K562 (cell line): Measurements from ENCODE around the gene AFAP1. TPM values are rescaled to one million over a fixed set of nuclear protein-coding genes. Genes with fewer than 3 reads are reported as not detected.

Experiments
- ATAC-seq: fragments of 200-7000 bp; cut with Tn5 transposase; 3 replicates; pipeline ENCODE4 v1.9.1; 2020; ENCODE audit warnings: moderate library complexity
- BruUV-seq: library from RNA; stranded (reverse); fragments of 400-500 nt; replicated peaks from 2 replicates; lab custom pipeline; 2021; lab: Mats Ljungman, UMichigan
- CTCF ChIA-PET: fragments of 300-600 bp; formaldehyde crosslinking; extraction: SDS; loops from one replicate; lab custom pipeline; 2021; ENCODE audit warnings: low intra/inter-chr PET ratio; lab: Yijun Ruan, JAX
- POLR2A ChIA-PET: fragments of 300-600, 350-650 bp; sonication (Branson Sonifier 250); formaldehyde crosslinking; extraction: SDS; loops from one replicate; lab custom pipeline; 2021; ENCODE audit warnings: antibody characterized with exemption, inconsistent platforms; lab: Yijun Ruan, JAX
- DNase-seq, 4 experiments: peaks; one replicate each; pipeline versions ENCODE4 v3.0.0 to v3.0.0-alpha.2; 2011 to 2018; ENCODE audit warnings: low spot score in 3 of 4, mixed read lengths in 3 of 4; ENCODE audit errors: extremely low read depth in 1 of 4
- FAIRE-seq: peaks from 2 replicates; lab custom pipeline; 2011; peaks lifted over from hg19 to GRCh38; lab: Jason Lieb, UNC
- H2AFZ ChIP-seq: 2 replicates; pipeline ENCODE4 v1.6.0; 2011; ENCODE audit warnings: low read depth, low read length, control low read depth, inconsistent platforms
- H3K27ac ChIP-seq: fragments of 200-600 bp; 3 replicates; pipeline ENCODE4 v1.8.0; 2011; ENCODE audit warnings: low read depth, mild to moderate bottlenecking, control low read depth, inconsistent platforms, low read length, moderate library complexity, mixed read lengths; ENCODE audit errors: extremely low read depth
- H3K27me3 ChIP-seq, 2 experiments: fragments of 300-600 bp in 1 of 2; 2 replicates in 1 of 2; 3 replicates in 1 of 2; pipeline versions ENCODE4 v1.6.0 to v1.8.0; 2011; ENCODE audit warnings: inconsistent platforms in 2 of 2, low read length in 2 of 2, mild to moderate bottlenecking in 1 of 2, mixed read lengths in 1 of 2, moderate library complexity in 1 of 2; ENCODE audit not compliant: control insufficient read depth in 2 of 2, insufficient read depth in 2 of 2
- H3K36me3 ChIP-seq: fragments of 300-600 bp; 3 replicates; pipeline ENCODE4 v1.8.0; 2011; ENCODE audit warnings: mild to moderate bottlenecking, low read length, inconsistent platforms; ENCODE audit not compliant: control insufficient read depth, insufficient read depth
- H3K4me1 ChIP-seq, 2 experiments: fragments of 200-600 bp in 1 of 2; replicated peaks in 1 of 2; 2 replicates in 1 of 2; 3 replicates in 1 of 2; pipeline versions ENCODE4 v1.5.1 to v1.8.0; 2011; ENCODE audit warnings: inconsistent platforms in 2 of 2, low read length in 2 of 2, mild to moderate bottlenecking in 1 of 2, mixed read lengths in 1 of 2, moderate library complexity in 1 of 2; ENCODE audit not compliant: control insufficient read depth in 2 of 2, insufficient read depth in 2 of 2
- H3K4me2 ChIP-seq: 2 replicates; pipeline ENCODE4 v1.6.1; 2011; ENCODE audit warnings: low read length, control low read depth, inconsistent platforms, mixed read lengths; ENCODE audit not compliant: insufficient read depth
- H3K4me3 ChIP-seq: fragments of 200-600 bp; sonication (generic), shearing (Covaris generic); 2 replicates; pipeline ENCODE4 v1.5.1; 2016; ENCODE audit warnings: control low read depth, inconsistent platforms
- H3K79me2 ChIP-seq: fragments of 200-600 bp; 3 replicates; pipeline ENCODE4 v1.8.0; 2011; ENCODE audit warnings: low read length, inconsistent platforms; ENCODE audit not compliant: control insufficient read depth, insufficient read depth
- H3K9ac ChIP-seq, 2 experiments: 2 replicates each; pipeline versions ENCODE4 v1.6.0 to v1.6.1; 2011; ENCODE audit warnings: low read depth in 2 of 2, low read length in 2 of 2, control low read depth in 1 of 2, inconsistent platforms in 1 of 2, mild to moderate bottlenecking in 1 of 2, mixed read lengths in 1 of 2; ENCODE audit not compliant: insufficient read depth in 1 of 2
- H3K9me1 ChIP-seq: one replicate; pipeline ENCODE4 v1.6.0; 2011; ENCODE audit warnings: inconsistent platforms, mild to moderate bottlenecking, low read length, moderate library complexity; ENCODE audit not compliant: control insufficient read depth, insufficient read depth
- H3K9me3 ChIP-seq: replicated peaks from 2 replicates; pipeline ENCODE4 v1.5.1; 2011; ENCODE audit warnings: low read depth, low read length, inconsistent platforms; ENCODE audit not compliant: control insufficient read depth, insufficient read depth
- H4K20me1 ChIP-seq: replicated peaks from 2 replicates; pipeline ENCODE4 v1.6.1; 2011; ENCODE audit warnings: low read length, inconsistent platforms, mixed read lengths; ENCODE audit not compliant: control insufficient read depth, insufficient read depth
- ARHGAP35 ChIP-seq: fragments of 450-650 bp; IDR thresholded peaks from 2 replicates; pipeline ENCODE4 v1.6.1; 2018; ENCODE audit not compliant: partially characterized antibody
- BRF2 ChIP-seq: IDR thresholded peaks from 3 replicates; pipeline ENCODE4 v1.6.1; 2011; ENCODE audit warnings: borderline replicate concordance, mild to moderate bottlenecking; ENCODE audit not compliant: insufficient read length, insufficient read depth
- EZH2 ChIP-seq: IDR thresholded peaks from 2 replicates; pipeline ENCODE4 v1.6.1; 2012; ENCODE audit warnings: low read depth, mild to moderate bottlenecking, inconsistent platforms, low read length, borderline replicate concordance
- FOXA1 ChIP-seq: fragments of 450-650 bp; IDR thresholded peaks from 2 replicates; pipeline ENCODE4 v1.6.1; 2016; ENCODE audit warnings: mild to moderate bottlenecking, borderline replicate concordance
- NCOA2 ChIP-seq, 2 experiments: fragments of 450-650 bp; IDR thresholded peaks; 2 replicates each; pipeline ENCODE4 v1.6.1; 2018; ENCODE audit warnings: mild to moderate bottlenecking in 2 of 2, moderate library complexity in 1 of 2; ENCODE audit not compliant: partially characterized antibody in 2 of 2
- SLC30A9 ChIP-seq: fragments of 250-450 bp; sonication (Bioruptor Pico); IDR thresholded peaks from 2 replicates; pipeline ENCODE4 v1.8.0; 2022; ENCODE audit warnings: mild to moderate bottlenecking, moderate library complexity
- TRIM25 ChIP-seq: fragments of 450-650 bp; IDR thresholded peaks from 2 replicates; pipeline ENCODE4 v1.7.0; 2016; ENCODE audit warnings: borderline replicate concordance
- ZNF277 ChIP-seq: fragments of 250-450 bp; sonication (Bioruptor Pico); IDR thresholded peaks from 2 replicates; pipeline ENCODE4 v1.8.0; 2022; ENCODE audit warnings: inconsistent platforms, mild to moderate bottlenecking, moderate library complexity, borderline replicate concordance
- WGBS: fragments of 100-300 bp; shearing (Covaris generic); methylation state at CpG from one replicate; pipeline ENCODE4 v1.1.6; 2016; ENCODE audit warnings: low coverage, mixed read lengths; ENCODE audit not compliant: insufficient coverage; ENCODE audit errors: missing lambda C conversion rate; 5-methylcytosine and 5-hydroxymethylcytosine counted together
- in situ Hi-C: fragments of 300-500 bp; cut with MboI; formaldehyde crosslinking; loops from 4 replicates; pipeline ENCODE4 v1.15.0; 2018; ENCODE audit warnings: inconsistent platforms, mixed read lengths
- intact Hi-C: fragments of 100-400 bp; cut with micrococcal nuclease; formaldehyde crosslinking; loops from 2 replicates; pipeline ENCODE4 v1.14.2; 2022
- polyA plus RNA-seq, 8 experiments: library from polyadenylated mRNA; depleted of rRNA in 4 of 8; stranded (reverse) in 5 of 8; unstranded in 3 of 8; fragments of >200 nt; fragmentation: Nextera tagmentation in 2 of 8; fragmentation: Illumina TruSeq in 1 of 8; extraction: Ambion mirVana in 2 of 8; extraction: Trizol in 1 of 8; gene quantifications; 2 replicates each; pipeline versions ENCODE4 v1.2.1 to v1.2.3, GENCODE V29; 2011 to 2014; ENCODE audit warnings: inconsistent platforms in 1 of 8, missing spikeins in 1 of 8
- total RNA-seq, 7 experiments: library from RNA; depleted of rRNA in 6 of 7; stranded (reverse); fragments of >200 nt in 6 of 7; fragmentation: Illumina TruSeq in 2 of 7; extraction: Trizol in 2 of 7; gene quantifications; 2 replicates each; pipeline versions ENCODE4 v1.2.1 to v1.2.3, GENCODE V29; 2011 to 2021; ENCODE audit warnings: low replicate concordance in 1 of 7

AFAP1 gene
- total and polyA plus RNA-seq, 9 of the 15 experiments (the other 6 are each of a cell fraction or from before 2014, with no cell fraction given), result 0.07 to 0.42 (median 0.12) TPM; not detected in 1

GRCh38 chr4:7710576-7711306 lies 228.9 kb downstream of the AFAP1 start (continued):
- no peak for TF ChIP-seq ARHGAP35

DNA sequence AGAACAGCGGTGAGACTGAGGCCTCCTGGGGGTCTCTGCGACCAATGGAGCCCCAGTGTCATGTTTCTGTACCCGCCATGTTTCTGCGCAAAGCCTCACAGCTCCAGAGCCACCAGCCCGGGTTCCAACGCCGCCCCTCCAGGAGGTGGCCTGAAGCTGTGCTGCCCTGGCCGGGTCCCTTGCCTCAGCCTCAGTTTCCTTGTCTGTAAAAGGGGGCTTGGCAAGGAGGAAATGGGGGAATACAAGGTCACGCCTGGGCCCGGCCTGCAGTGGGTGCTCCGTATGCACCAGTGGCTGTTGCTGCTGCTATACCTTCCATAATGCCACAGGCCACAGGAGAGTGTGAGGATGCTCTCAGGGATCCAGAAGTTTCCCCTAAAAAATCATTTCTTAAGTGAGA lies 229.5 kb downstream of the AFAP1 start:
- no peak for FAIRE-seq
- Histone ChIP-seq H4K20me1 (peaks cover 9% of the 10 kb centered on the region), H3K9ac (no peak overlapping the region), H3K9me1 (no peaks in the 10 kb centered on the region), H3K27me3 (peaks cover 2 to 50% of the 10 kb centered on the region in 2 experiments; a peak in 3 of 5 replicates), H3K36me3 (no peaks in the 10 kb centered on the region), H2AFZ (no peak overlapping the region), H3K27ac (no peak overlapping the region), H3K4me2 (no peak overlapping the region), H3K79me2 (no peaks in the 10 kb centered on the region)
- in situ Hi-C loops, result no loop called here
- BruUV-seq, result no TSS peak
- DNase-seq, result no peak
- intact Hi-C loops, result no loop called here
- CTCF ChIA-PET, result no interaction called here
- TF ChIP-seq NCOA2 (IDR thresholded peaks at IDR 0.05; ENCODE audit: partially characterized antibody in 2 of 2) (no peak), TRIM25 (no peak), ZNF277 (CRISPR knock-in tag) (no peak), ARHGAP35 (no peak), FOXA1 (no peak), SLC30A9 (CRISPR knock-in tag) (no peak), EZH2 (no peak), BRF2 (no peak)
- TF ChIP-seq, all 486 proteins: peak for 0
- no peaks in the 10 kb centered on the region for H3K9me3 ChIP-seq
- 0% methylated on average over 8 of the region's 11 CpGs for WGBS
- no peak for ATAC-seq
- H3K4me3 ChIP-seq, result no peak overlapping the region
- POLR2A ChIA-PET, result interaction anchor here (0.6 kb wide), 1 partner anchor 447 kb away, joined by 3 read pairs; no protein-coding TSS in a partner anchor
- peaks cover 0 to 3% of the 10 kb centered on the region in 2 experiments; a peak in 1 of 5 replicates for H3K4me1 ChIP-seq
